Right lobe of liver (tissue), 6 donors: ENCODE data around the gene CAMKMT. TPM values are rescaled to one million over a fixed set of nuclear protein-coding genes. Genes with fewer than 3 reads are reported as not detected.

Source experiments
- ATAC-seq, 4 donors: fragments of 200-7000 bp; cut with Tn5 transposase; one replicate each; pipeline ENCODE4 v1.9.1; 2020; ENCODE audit warnings: mild to moderate bottlenecking in 4 of 4, moderate library complexity in 4 of 4
- DNase-seq, 3 donors: peaks; one replicate each; pipeline ENCODE4 v3.0.0-alpha.2; 2020
- H3K27ac ChIP-seq, 3 donors: fragments of 200-600 bp; one replicate each; pipeline ENCODE4 v1.8.0; 2022
- H3K27me3 ChIP-seq, 2 donors: fragments of 200-600 bp; one replicate each; pipeline ENCODE4 v1.8.0; 2022
- H3K36me3 ChIP-seq, 4 donors: fragments of 200-600 bp; sonication (generic) in 1 of 4; one replicate each; pipeline versions ENCODE4 v1.5.1 to v1.8.0; 2017 to 2022; ENCODE audit warnings: control low read depth in 1 of 4
- H3K4me1 ChIP-seq, 4 donors: fragments of 200-600 bp; sonication (generic) in 1 of 4; one replicate each; pipeline versions ENCODE4 v1.5.1 to v1.8.0; 2017 to 2022; ENCODE audit warnings: control low read depth in 1 of 4
- H3K4me3 ChIP-seq, 3 donors: fragments of 200-600 bp; one replicate each; pipeline ENCODE4 v1.8.0; 2022
- H3K9me3 ChIP-seq, 4 donors: fragments of 200-600 bp; sonication (generic) in 1 of 4; one replicate each; pipeline versions ENCODE4 v1.5.1 to v1.8.0; 2017 to 2022; ENCODE audit warnings: control low read depth in 1 of 4
- CTCF ChIP-seq, 4 donors: fragments of 200-600 bp in 3 of 4; fragments of 450-650 bp in 1 of 4; IDR thresholded peaks; one replicate each; pipeline versions ENCODE4 v1.5.1 to v1.8.0; 2016 to 2022; ENCODE audit warnings: antibody characterized with exemption in 4 of 4, mild to moderate bottlenecking in 2 of 4
- POLR2A ChIP-seq: fragments of 450-650 bp; IDR thresholded peaks from one replicate; pipeline ENCODE4 v1.6.1; 2017; ENCODE audit warnings: antibody characterized with exemption, mild to moderate bottlenecking
- WGBS: methylation state at CpG from one replicate; pipeline ENCODE4 v1.1.6; 2018; ENCODE audit warnings: low coverage, low lambda C conversion rate; ENCODE audit not compliant: insufficient coverage; ENCODE audit errors: missing lambda C conversion rate; 5-methylcytosine and 5-hydroxymethylcytosine counted together
- intact Hi-C, 2 donors: fragments of 100-400 bp; cut with DNase I; formaldehyde crosslinking; loops; one replicate each; pipeline versions ENCODE4 v1.11.2 to v1.14.1; 2022
- total RNA-seq, 6 experiments: library from RNA; depleted of rRNA in 2 of 6; stranded (reverse); fragments of >200 nt in 2 of 6; fragmentation: NEBNext Ultra II Directional in 3 of 6; extraction: Animal tissue kit (Norgen Biotek cat#: 25700) in 3 of 6; gene quantifications; one replicate each; pipeline versions ENCODE4 v1.1.0 to v1.2.4, GENCODE V29; 2016 to 2023
- donor health status: DM: no; HTN: yes; CAD: no.
- donor health status: DM: no; HTN: no; CAD: no.
- donor health status: DM: no; HTN: no; CAD: no.
- donor health status: DM: no; HTN: yes; CAD: no.
- donor health status: DM: no; HTN: yes; CAD: no.

Gene CAMKMT
- total RNA-seq, 6 experiments from 2014 or later: 2.0 to 7.4 (median 5.2) TPM

- TF ChIP-seq POLR2A (no peak), CTCF (IDR thresholded peaks at IDR 0.05) (no peak)
- Histone ChIP-seq H3K36me3 (no peaks in the 10 kb centered on the region), H3K9me3 (no peaks in the 10 kb centered on the region), H3K27me3 (no peaks in the 10 kb centered on the region), H3K27ac (no peak overlapping the region), H3K4me1 (no peaks in the 10 kb centered on the region), H3K4me3 (no peak overlapping the region)
- ATAC-seq (no peak), DNase-seq (no peak)
- intact Hi-C loops: no loop called here
- WGBS: 73% methylated on average over 6 of the region's 8 CpGs
Measured at GRCh38 chr2:44751754-44752479, 390.2 kb downstream of the CAMKMT start.

- Histone ChIP-seq H3K36me3 (no peaks in the 10 kb centered on the region), H3K27ac (no peak overlapping the region), H3K4me3 (no peak overlapping the region), H3K4me1 (no peaks in the 10 kb centered on the region), H3K27me3 (no peaks in the 10 kb centered on the region), H3K9me3 (no peaks in the 10 kb centered on the region)
- intact Hi-C loops: no loop called here
- WGBS: 100% methylated on average over 1 of the region's 2 CpGs
- ATAC-seq (no peak), DNase-seq (no peak)
- TF ChIP-seq CTCF (IDR thresholded peaks at IDR 0.05): no peak
- TF ChIP-seq POLR2A: no peak
Measured at GRCh38 chr2:44752761-44753160, 391.0 kb downstream of the CAMKMT start.

- H3K4me3 ChIP-seq: no peak overlapping the region
- no peaks in the 10 kb centered on the region for H3K4me1 ChIP-seq
- no peaks in the 10 kb centered on the region for H3K9me3 ChIP-seq
- TF ChIP-seq POLR2A (no peak), CTCF (IDR thresholded peaks at IDR 0.05) (no peak)
- DNase-seq (no peak), ATAC-seq (no peak)
- intact Hi-C loops: no loop called here
- H3K27ac ChIP-seq: no peak overlapping the region
- WGBS: 56% methylated on average over 3 of the region's 3 CpGs
- H3K27me3 ChIP-seq: no peaks in the 10 kb centered on the region
- no peaks in the 10 kb centered on the region for H3K36me3 ChIP-seq
Measured at GRCh38 chr2:44753552-44754285, 392.0 kb downstream of the CAMKMT start.

- Histone ChIP-seq H3K27ac (no peak overlapping the region), H3K4me3 (no peak overlapping the region), H3K36me3 (no peaks in the 10 kb centered on the region), H3K9me3 (no peaks in the 10 kb centered on the region), H3K27me3 (no peaks in the 10 kb centered on the region), H3K4me1 (peaks cover 0 to 7% (median 0%) of the 10 kb centered on the region in 4 donors)
- intact Hi-C loops: no loop called here
- DNase-seq (no peak), ATAC-seq (no peak)
- 100% methylated on average over 4 of the region's 4 CpGs for WGBS
- no peak for TF ChIP-seq POLR2A
- TF ChIP-seq CTCF (IDR thresholded peaks at IDR 0.05): no peak
Measured at GRCh38 chr2:44758591-44758990, 396.8 kb downstream of the CAMKMT start.
